ENCODE measurements around the gene SMARCE1.

The SMARCE1 gene

GRCh38 chr17:40645291-40645690 lies 2.3 kb downstream of the SMARCE1 start:
- FAIRE-seq: peak; percentile 43

GRCh38 chr17:40637931-40638330 lies 9.7 kb downstream of the SMARCE1 start:
- FAIRE-seq: no peak

- no peak for FAIRE-seq
Observed at GRCh38 chr17:40633871-40634270, 13.7 kb downstream of the SMARCE1 start.

DNA sequence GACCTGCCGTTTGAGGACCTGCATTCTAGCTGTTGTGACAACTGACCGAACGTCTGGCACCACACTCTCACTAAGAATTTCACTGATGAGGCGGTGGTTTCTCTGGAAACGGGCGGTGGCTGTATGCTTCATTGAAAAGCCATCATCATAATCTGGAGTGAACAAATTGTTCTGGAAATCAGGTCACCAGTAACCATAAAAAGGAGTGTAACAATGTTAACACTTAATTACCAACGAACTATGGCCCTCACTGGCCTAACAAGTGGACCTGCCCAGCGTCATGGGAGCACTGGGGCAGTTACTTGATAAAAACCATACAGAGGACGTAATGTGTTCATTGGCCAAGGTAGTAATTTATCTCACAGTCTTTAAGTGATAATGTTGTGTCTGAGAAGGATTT lies 15.4 kb downstream of the SMARCE1 start:
- no peak for FAIRE-seq

DNA sequence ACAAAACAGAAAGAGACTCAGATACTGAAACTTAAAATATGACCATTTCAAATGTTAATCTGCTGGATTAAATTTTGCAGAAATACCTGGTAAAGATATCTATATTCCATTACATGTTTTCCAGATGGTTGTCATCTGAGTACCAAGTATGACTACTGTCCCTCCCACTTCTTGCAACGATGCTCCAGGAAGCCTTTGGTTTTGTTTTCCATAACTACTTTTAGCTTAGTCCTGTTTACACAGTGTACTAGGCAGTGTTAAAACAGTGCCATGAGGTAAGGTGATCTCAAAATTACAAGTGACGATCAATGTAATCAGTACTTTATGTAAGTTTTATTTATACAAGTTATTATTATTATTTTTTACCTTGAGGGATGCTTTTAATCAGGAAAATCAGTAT lies 17.8 kb downstream of the SMARCE1 start:
- FAIRE-seq: no peak

GRCh38 chr17:40625311-40625710 lies 22.3 kb downstream of the SMARCE1 start:
- FAIRE-seq: no peak

- no peak for FAIRE-seq
Observed at GRCh38 chr17:40623419-40624210, 24.0 kb downstream of the SMARCE1 start.

- FAIRE-seq: no peak
Observed at GRCh38 chr17:40622509-40622928, 25.1 kb downstream of the SMARCE1 start.

DNA sequence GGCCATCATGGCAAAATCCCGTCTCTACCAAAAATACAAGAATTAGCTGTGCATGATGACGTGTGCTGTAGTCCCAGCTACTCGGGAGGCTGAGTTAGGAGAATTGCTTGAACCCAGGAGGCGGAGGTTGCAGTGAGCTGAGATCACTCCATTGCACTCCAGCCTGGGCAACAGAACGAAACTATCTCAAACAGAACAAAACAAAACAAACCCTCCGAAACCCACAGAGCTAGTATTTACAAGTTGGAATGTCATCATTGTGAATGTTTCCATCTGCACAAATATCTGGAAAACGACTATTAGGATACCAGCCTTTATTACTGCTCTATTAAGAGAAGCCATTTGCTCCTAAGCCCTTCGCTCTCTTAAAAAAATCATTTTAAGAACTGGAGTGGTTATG lies 26.0 kb downstream of the SMARCE1 start:
- FAIRE-seq: no peak

- no peak for FAIRE-seq
Observed at GRCh38 chr17:40621019-40621418, 26.6 kb downstream of the SMARCE1 start.

GRCh38 chr17:40618754-40619625 lies 28.6 kb downstream of the SMARCE1 start:
- no peak for FAIRE-seq

GRCh38 chr17:40617678-40618240 lies 29.9 kb downstream of the SMARCE1 start:
- FAIRE-seq: no peak

GRCh38 chr17:40616592-40616991 lies 31.0 kb downstream of the SMARCE1 start:
- FAIRE-seq: no peak

DNA sequence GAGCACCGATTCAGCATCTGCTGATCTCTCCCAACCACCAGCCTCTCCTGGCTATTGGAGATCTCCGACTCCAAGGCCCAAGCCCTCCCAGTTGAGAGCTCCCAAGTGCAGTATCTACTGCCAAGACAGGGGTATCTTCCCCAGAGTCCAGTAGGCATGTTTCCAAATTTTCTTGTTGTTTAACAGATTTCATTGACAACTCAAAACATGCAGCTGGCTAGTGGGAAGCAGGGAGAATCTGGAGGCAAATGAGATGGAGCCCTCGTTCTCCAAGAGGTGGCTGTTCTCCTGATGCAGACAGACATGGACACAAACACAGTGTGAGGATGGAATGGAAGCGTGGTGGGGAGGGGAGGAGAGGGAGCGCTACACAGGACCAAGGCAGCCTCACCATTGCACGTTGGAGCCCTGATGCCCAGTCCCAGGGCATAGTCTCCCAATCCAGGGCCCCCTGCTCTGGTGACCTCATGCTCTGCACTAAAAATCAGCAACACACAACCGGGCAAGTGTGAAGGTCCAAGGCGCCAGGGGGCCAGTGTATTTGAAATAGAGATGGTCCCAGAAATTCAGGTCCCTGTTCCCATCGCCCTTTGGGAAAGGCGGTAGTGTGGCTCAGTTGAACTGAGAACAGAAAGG lies 31.7 kb downstream of the SMARCE1 start:
- no peak for FAIRE-seq

GRCh38 chr17:40615068-40615840 lies 32.4 kb downstream of the SMARCE1 start:
- no peak for FAIRE-seq

GRCh38 chr17:40614431-40615067 lies 33.1 kb downstream of the SMARCE1 start:
- no peak for FAIRE-seq

GRCh38 chr17:40613467-40614154 lies 34.0 kb downstream of the SMARCE1 start:
- FAIRE-seq: no peak

GRCh38 chr17:40612599-40613244 lies 34.9 kb downstream of the SMARCE1 start:
- no peak for FAIRE-seq

DNA sequence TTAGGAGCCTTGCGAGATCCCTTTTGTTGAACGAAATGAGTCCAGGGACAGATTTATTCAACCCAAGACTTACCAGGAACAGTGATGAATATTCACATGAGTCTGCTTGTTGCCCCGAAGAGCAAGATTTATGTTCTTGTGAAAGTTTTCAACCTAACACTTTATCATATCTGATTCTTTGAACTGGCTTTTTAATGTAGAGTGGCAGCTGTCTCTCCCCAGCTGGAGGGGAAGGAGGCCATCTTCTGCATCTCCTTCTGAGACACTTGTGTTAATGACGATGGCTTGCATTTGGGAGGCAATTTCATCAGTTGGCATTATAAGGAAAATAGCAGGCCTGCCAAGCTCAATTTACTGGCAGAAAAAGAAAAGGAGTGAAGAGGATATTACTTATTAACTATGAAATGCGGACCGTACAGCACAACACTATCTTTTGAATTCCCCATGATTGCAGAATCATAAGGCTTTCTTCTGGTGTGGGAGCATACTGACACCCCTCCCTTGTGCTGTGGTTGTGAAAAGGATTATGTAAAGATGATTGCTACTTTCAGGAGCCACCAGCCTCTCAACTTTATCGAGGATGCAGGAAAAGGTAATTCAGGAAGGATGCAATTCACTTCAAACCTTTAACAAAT lies 35.7 kb downstream of the SMARCE1 start:
- no peak for FAIRE-seq

DNA sequence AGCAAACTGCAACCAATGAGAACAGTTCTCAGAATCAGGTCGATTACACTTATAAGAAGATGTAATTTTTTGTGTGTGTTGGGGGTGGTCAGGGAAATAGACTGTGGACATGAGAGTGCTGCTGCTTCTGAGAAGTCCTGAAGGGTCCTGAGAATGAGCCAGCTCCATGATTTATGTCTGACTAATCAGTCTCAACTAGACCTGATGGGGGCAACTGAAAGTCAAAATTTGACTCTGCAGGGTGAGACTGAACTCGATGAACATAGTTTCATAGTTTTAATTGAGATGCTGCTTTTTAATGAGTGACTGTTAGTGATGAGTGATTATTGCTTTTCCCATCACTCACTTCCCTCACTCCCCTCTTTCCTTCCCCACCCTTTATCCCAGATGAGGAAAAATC lies 37.3 kb downstream of the SMARCE1 start:
- no peak for FAIRE-seq

All from endometrium (tissue), 2 donors.